Kidney epithelial cell (primary cell): Measurements from ENCODE around the gene TRIM54. TPM values are rescaled to one million over a fixed set of nuclear protein-coding genes. Genes with fewer than 3 reads are reported as not detected.
A peak's percentile ranks its signal among the peaks of the same experiment; 100 is the strongest.
"Not testable (repeated sequence)": the region's sequence is repeated elsewhere in the genome, so short reads cannot be mapped to it uniquely, and the experiment has no call there.

ENCODE experiments used
- DNase-seq: peaks from one replicate; pipeline ENCODE4 v3.0.0-alpha.2; 2010; ENCODE audit warnings: low read depth
- H3K27me3 ChIP-seq: 2 replicates; pipeline ENCODE4 v1.6.0; 2011; ENCODE audit warnings: low read length; ENCODE audit not compliant: control insufficient read depth, insufficient read depth
- H3K36me3 ChIP-seq: 2 replicates; pipeline ENCODE4 v1.5.1; 2011; ENCODE audit warnings: low read length; ENCODE audit not compliant: control insufficient read depth, insufficient read depth
- H3K4me3 ChIP-seq: 2 replicates; pipeline ENCODE4 v1.5.1; 2011; ENCODE audit warnings: low read depth, mild to moderate bottlenecking, control low read depth, low read length
- CTCF ChIP-seq: IDR thresholded peaks from 2 replicates; pipeline ENCODE4 v1.5.1; 2011; ENCODE audit warnings: mild to moderate bottlenecking, moderate library complexity, low read length, control low read depth, inconsistent platforms; ENCODE audit not compliant: insufficient read depth, poor library complexity, severe bottlenecking
- total RNA-seq: library from RNA; depleted of rRNA; stranded (reverse); fragments of >200 nt; gene quantifications from 2 replicates; pipeline ENCODE4 v1.2.3, GENCODE V29; 2015

Gene TRIM54
- total RNA-seq, 1 donor from 2014 or later, result 0.33 TPM

DNA sequence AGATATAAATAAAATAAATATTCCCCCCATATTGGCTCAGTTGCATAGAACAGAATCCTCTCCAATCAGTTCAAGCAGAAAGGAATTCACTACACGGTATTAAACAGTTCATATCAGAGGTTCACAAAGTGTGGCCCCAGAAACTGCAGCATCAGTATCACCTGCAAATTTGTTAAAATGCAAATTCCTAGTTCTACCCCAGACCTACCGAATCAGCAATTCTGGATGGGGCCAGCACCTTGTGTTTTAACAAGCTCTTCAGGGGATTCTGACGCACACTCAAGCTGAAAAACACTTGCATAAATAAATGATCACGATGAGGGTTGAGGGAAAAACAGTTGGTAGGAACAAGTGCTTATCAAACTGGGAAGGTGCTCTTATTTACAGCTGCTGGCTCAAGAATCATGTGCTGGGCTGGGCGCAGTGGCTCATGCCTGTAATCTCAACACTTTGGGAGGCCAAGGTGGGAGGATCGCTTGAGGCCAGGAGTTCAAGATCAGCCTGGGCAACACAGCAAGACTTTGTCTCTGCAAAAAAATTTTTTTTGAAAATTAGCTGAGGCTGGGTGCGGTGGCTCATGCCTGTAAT, 68.0 kb downstream of the TRIM54 start:
- DNase-seq, result no peak
- no peak for TF ChIP-seq CTCF
- Histone ChIP-seq H3K36me3 (no peaks in the 10 kb centered on the region), H3K27me3 (no peaks in the 10 kb centered on the region), H3K4me3 (no peak overlapping the region)

DNA sequence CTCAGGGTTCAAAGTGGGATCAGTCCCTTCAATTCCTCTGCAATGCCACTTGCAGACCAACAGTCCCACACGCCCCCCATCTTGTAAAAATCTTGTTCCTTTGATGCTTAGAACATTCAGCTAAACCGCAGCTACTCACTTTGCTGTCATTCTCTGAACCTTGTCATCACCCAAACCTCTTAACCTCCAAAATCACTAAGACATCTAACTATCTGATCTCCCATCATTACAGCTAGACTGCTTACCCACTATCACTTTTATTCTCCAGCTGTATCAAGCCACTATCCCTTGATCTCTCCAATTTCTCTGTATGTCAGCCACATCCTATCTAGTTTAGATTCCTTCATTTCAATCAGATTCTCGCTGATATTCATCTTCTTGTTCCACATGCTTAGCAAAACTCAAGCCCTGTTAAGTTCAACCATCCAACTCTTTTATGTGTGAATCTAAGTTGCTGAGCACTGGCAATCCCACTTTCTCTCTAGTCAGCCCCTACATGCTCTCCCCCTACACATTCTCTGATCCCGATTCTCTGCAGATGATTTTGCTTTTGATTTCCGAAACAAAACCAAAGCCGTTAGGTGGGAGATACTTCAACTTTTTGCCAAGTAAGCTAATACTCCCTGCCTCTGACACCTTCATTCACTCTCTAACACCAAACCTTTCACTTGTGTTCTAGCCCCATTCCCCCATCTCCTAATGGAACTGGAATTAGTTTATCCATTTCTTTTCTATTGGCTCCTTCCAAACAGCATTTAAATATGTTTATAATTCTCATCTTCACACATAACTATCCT, 69.8 kb downstream of the TRIM54 start:
- DNase-seq, result no peak
- Histone ChIP-seq H3K4me3 (no peak overlapping the region), H3K36me3 (no peaks in the 10 kb centered on the region), H3K27me3 (no peaks in the 10 kb centered on the region)
- no peak for TF ChIP-seq CTCF

GRCh38 chr2:27353386-27353761, 71.1 kb downstream of the TRIM54 start:
- not testable (repeated sequence) for H3K27me3 ChIP-seq, H3K36me3 ChIP-seq

DNA sequence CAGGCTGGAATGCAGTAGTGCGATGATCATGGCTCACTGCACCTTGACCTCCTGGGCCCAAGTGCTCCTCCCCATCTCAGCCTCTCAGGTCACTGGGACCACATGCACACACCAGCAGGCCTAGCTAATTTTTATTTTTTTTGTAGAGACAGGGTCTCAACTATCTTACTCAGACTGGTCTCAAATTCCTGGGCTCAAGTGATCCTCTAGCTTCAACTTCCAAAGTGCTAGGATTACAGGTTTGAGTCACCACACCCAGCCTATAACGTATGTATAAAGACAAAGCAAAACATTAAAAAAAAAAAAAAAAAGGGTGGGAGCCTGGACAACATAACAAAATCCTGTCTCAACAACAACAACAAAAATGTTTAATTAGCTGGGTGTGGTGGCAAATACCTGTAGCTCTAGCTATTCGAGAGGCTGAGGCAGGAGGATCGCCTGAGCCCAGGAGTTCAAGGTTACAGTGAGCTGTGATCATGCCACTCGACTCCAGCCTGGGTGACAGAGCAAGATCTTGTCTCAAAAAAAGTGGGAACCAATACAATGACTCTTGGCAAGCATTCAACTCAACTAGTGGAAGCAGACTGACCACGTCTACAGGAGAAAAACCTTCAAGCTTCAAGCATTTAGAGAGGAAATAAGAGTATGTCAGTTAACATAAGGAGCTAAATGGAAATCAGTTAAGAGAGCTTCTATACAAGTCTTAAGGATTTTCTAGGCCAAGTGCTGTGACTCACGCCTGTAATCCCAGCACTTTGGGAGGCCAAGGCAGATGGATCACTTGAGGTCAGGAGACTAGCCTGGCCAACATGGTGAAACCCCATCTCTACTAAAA, 71.8 kb downstream of the TRIM54 start:
- H3K27me3 ChIP-seq, result no peaks in the 10 kb centered on the region
- DNase-seq, result no peak
- no peaks in the 10 kb centered on the region for H3K36me3 ChIP-seq
- no peak overlapping the region for H3K4me3 ChIP-seq
- TF ChIP-seq CTCF, result no peak

More at GRCh38 chr2:27353386-27353761, 71.1 kb downstream of the TRIM54 start:
- DNase-seq, H3K4me3 ChIP-seq: not testable (repeated sequence)

DNA sequence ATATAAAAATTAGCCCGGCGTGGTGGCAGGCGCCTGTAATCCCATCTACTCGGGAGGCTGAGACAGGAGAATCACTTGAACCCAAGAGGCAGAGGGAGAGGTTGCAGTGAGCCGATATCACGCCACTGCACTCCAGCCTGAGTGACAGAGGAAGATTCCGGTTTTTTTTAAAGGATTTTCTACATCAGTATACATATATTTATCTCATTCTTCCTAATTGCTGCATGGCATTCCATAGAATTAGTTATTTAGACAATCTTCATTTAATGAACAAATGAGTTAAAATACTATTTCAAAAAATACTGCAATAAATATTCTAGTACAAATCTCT, 72.3 kb downstream of the TRIM54 start:
- H3K36me3 ChIP-seq, result no peaks in the 10 kb centered on the region
- H3K27me3 ChIP-seq, result no peaks in the 10 kb centered on the region
- DNase-seq, result no peak
- H3K4me3 ChIP-seq, result no peak overlapping the region
- TF ChIP-seq CTCF, result no peak

GRCh38 chr2:27356056-27356381, 73.8 kb downstream of the TRIM54 start:
- no peak for DNase-seq
- Histone ChIP-seq H3K27me3 (no peaks in the 10 kb centered on the region), H3K4me3 (peak overlapping the region; percentile 98), H3K36me3 (no peaks in the 10 kb centered on the region)
- TF ChIP-seq CTCF, result no peak
